ENCODE data around the gene ELFN2. TPM values are rescaled to one million over a fixed set of nuclear protein-coding genes. Genes with fewer than 3 reads are reported as not detected.
A peak's percentile ranks its signal among the peaks of the same experiment; 100 is the strongest.

Gene ELFN2
- polyA plus RNA-seq, 3 donors = 0.01 TPM; not detected in 2

- WGBS (ENCODE audit: insufficient coverage) = 93% methylated on average over 11 of the region's 11 CpGs
- H3K4me2 ChIP-seq (replicated peaks; ENCODE audit: extremely low read depth, low read length, poor library complexity, severe bottlenecking) = no peak overlapping the region
- no peak overlapping the region for H2AFZ ChIP-seq (ENCODE audit: insufficient read depth, low read depth, low read length, poor library complexity, severe bottlenecking)
- peaks cover 4% of the 10 kb centered on the region for H3K4me1 Mint-ChIP-seq
- no peak overlapping the region for H3K4me3 Mint-ChIP-seq
- no peak overlapping the region for H3K4me3 ChIP-seq (replicated peaks in 1 of 3; ENCODE audit: low read depth in 2 of 3, low read length in 3 of 3)
- H3K27me3 ChIP-seq (ENCODE audit: control insufficient read depth in 2 of 2, insufficient read depth in 2 of 2, low read length in 2 of 2) = no peaks in the 10 kb centered on the region
- H3K79me2 ChIP-seq (ENCODE audit: insufficient read depth, low read length) = no peaks in the 10 kb centered on the region
- H3K36me3 ChIP-seq (replicated peaks in 1 of 2; ENCODE audit: control insufficient read depth in 1 of 2, insufficient read depth in 2 of 2, low read length in 2 of 2) = no peaks in the 10 kb centered on the region
- intact Hi-C loops (cut with micrococcal nuclease) = no loop called here
- H3K27ac ChIP-seq (ENCODE audit: low read depth in 1 of 2, low read length in 2 of 2) = no peak overlapping the region
- no peaks in the 10 kb centered on the region for H3K36me3 Mint-ChIP-seq
- peaks cover 3 to 8% (median 4%) of the 10 kb centered on the region in 3 donors for H3K27me3 Mint-ChIP-seq (ENCODE audit: low read depth in 3 of 3)
- H3K27ac Mint-ChIP-seq = no peak overlapping the region
- no peaks in the 10 kb centered on the region for H4K20me1 ChIP-seq (ENCODE audit: insufficient read depth, low read length)
- no peaks in the 10 kb centered on the region for H3K4me1 ChIP-seq (ENCODE audit: control insufficient read depth in 1 of 2, insufficient read depth in 2 of 2, low read length in 2 of 2)
- H3K9me3 ChIP-seq (replicated peaks in 1 of 2; ENCODE audit: control insufficient read depth in 1 of 2, insufficient read depth in 1 of 2, low read length in 2 of 2) = no peaks in the 10 kb centered on the region
- DNase-seq = no peak
- H3K9me3 Mint-ChIP-seq = peaks cover 0 to 2% (median 0%) of the 10 kb centered on the region in 7 donors
- H3K9ac ChIP-seq (ENCODE audit: insufficient read depth, low read length, poor library complexity, severe bottlenecking) = no peak overlapping the region
- TF ChIP-seq CTCF (IDR thresholded peaks at IDR 0.05) = no peak
Observed at GRCh38 chr22:37358386-37358785, 68.9 kb downstream of the ELFN2 start.

GRCh38 chr22:37357446-37358075 is 69.7 kb downstream of the ELFN2 start:
- no peak for TF ChIP-seq CTCF (IDR thresholded peaks at IDR 0.05)
- Mint-ChIP-seq H3K4me3 (no peak overlapping the region), H3K27ac (peak overlapping the region in 3 of 7 donors; percentile 68 to 73 (median 69)), H3K4me1 (peaks cover 4% of the 10 kb centered on the region), H3K36me3 (no peaks in the 10 kb centered on the region), H3K27me3 (ENCODE audit: low read depth in 3 of 3) (peaks cover 3 to 10% (median 4%) of the 10 kb centered on the region in 3 donors), H3K9me3 (peaks cover 0 to 2% (median 0%) of the 10 kb centered on the region in 7 donors)
- no peak overlapping the region for H3K4me2 ChIP-seq (replicated peaks; ENCODE audit: extremely low read depth, low read length, poor library complexity, severe bottlenecking)
- no peaks in the 10 kb centered on the region for H3K79me2 ChIP-seq (ENCODE audit: insufficient read depth, low read length)
- H3K9ac ChIP-seq (ENCODE audit: insufficient read depth, low read length, poor library complexity, severe bottlenecking) = no peak overlapping the region
- peak in 1 of 3 donors; percentile 38 for DNase-seq
- no peaks in the 10 kb centered on the region for H3K9me3 ChIP-seq (replicated peaks in 1 of 2; ENCODE audit: control insufficient read depth in 1 of 2, insufficient read depth in 1 of 2, low read length in 2 of 2)
- H4K20me1 ChIP-seq (ENCODE audit: insufficient read depth, low read length) = no peaks in the 10 kb centered on the region
- H3K4me3 ChIP-seq (replicated peaks in 1 of 3; ENCODE audit: low read depth in 2 of 3, low read length in 3 of 3) = no peak overlapping the region
- WGBS (ENCODE audit: insufficient coverage) = 74% methylated on average over 9 of the region's 10 CpGs
- H3K27me3 ChIP-seq (ENCODE audit: control insufficient read depth in 2 of 2, insufficient read depth in 2 of 2, low read length in 2 of 2) = no peaks in the 10 kb centered on the region
- intact Hi-C loops (cut with micrococcal nuclease) = no loop called here
- H3K36me3 ChIP-seq (replicated peaks in 1 of 2; ENCODE audit: control insufficient read depth in 1 of 2, insufficient read depth in 2 of 2, low read length in 2 of 2) = no peaks in the 10 kb centered on the region
- no peak overlapping the region for H3K27ac ChIP-seq (ENCODE audit: low read depth in 1 of 2, low read length in 2 of 2)
- H3K4me1 ChIP-seq (ENCODE audit: control insufficient read depth in 1 of 2, insufficient read depth in 2 of 2, low read length in 2 of 2) = no peaks in the 10 kb centered on the region
- no peak overlapping the region for H2AFZ ChIP-seq (ENCODE audit: insufficient read depth, low read depth, low read length, poor library complexity, severe bottlenecking)
